ENCODE results near the gene HECA.
"Not testable (repeated sequence)": the region's sequence is repeated elsewhere in the genome, so short reads cannot be mapped to it uniquely, and the experiment has no call there.

Gene HECA

GRCh38 chr6:139134064-139134395, 850 bp upstream of the HECA start:
- peaks cover 27% of the 10 kb centered on the region for H3K4me1 ChIP-seq (ENCODE audit: low read length)
- H3K9me3 ChIP-seq (replicated peaks; ENCODE audit: insufficient read depth, low read length) = no peaks in the 10 kb centered on the region
- no peaks in the 10 kb centered on the region for H3K9me2 ChIP-seq (replicated peaks; ENCODE audit: insufficient read depth, low read length)
- peak overlapping the region; percentile 63 for H2AFZ ChIP-seq (ENCODE audit: low read length)
- no peaks in the 10 kb centered on the region for H3K27me3 ChIP-seq (replicated peaks; ENCODE audit: insufficient read depth, low read length)
- peaks cover 34% of the 10 kb centered on the region for H3F3A ChIP-seq (ENCODE audit: insufficient read depth, low read length)
- H3K36me3 ChIP-seq (replicated peaks; ENCODE audit: insufficient read depth, low read length) = no peaks in the 10 kb centered on the region
- H3K4me3 ChIP-seq (ENCODE audit: low read length) = peak overlapping the region; percentile 78
- peak; percentile 18 for DNase-seq
- peak overlapping the region; percentile 93 for H3K4me2 ChIP-seq (ENCODE audit: low read depth, low read length)
- H4K20me1 ChIP-seq (ENCODE audit: insufficient read depth, low read length) = no peaks in the 10 kb centered on the region
- peaks cover 33% of the 10 kb centered on the region for H3K79me2 ChIP-seq (ENCODE audit: low read length)
- H3K9ac ChIP-seq (ENCODE audit: low read length) = peak overlapping the region; percentile 65
- peak overlapping the region; percentile 95 for H3K27ac ChIP-seq (ENCODE audit: low read length)
- TF ChIP-seq CTCF (IDR thresholded peaks at IDR 0.05; ENCODE audit: low read length) (no peak), EZH2phosphoT487 (IDR thresholded peaks at IDR 0.05; ENCODE audit: low read length) (no peak)

DNA sequence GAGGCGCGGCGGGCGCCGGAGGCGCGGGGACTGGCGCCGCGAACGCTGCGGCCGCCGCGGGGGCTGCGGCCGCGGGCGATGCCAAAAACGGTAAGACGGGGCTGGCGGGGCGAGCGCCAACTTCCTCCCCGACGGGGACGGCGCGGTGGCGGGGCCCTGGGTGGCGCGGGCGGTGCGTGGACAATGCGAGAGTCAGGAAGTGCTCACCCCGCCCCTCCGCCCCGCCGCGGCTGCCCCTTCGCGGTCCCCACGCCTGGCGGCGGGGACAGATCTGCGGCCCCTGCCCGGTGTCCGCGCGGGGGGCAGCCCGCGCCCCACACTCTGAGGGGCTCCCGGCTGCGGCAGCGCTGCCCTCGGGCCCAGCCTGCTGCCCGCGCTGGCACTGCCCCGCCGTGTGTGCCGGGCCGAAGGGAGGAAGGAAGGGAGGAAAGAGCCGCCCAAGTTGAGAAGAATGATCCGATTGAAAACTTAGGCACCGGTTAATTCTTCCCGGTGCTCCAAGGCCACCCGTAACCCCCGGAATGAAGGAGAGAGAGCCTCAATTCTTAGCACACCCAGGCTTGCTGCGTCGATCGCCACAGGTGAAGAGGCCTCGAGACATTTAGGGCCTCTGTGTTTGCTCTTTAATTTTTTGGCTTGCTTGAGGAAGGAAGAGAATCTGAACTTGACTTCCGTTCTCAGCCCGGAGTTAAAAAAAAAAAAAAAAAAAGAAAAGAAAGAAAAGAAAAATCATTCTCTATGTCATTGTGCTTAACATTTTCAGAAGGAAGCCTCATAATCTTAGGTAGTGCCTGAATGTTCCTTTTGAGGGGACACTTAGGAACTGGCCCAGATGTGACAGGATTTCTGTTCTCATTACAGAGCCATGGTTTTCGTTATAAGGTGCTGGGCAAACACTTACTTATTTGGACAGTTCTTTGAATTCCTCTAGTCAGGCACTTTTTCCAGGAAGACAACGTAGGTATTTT, 982 bp downstream of the HECA start:
- H3K9me3 ChIP-seq (replicated peaks; ENCODE audit: insufficient read depth, low read length) = no peaks in the 10 kb centered on the region
- no peaks in the 10 kb centered on the region for H3K9me2 ChIP-seq (replicated peaks; ENCODE audit: insufficient read depth, low read length)
- H3K4me3 ChIP-seq (ENCODE audit: low read length) = peak overlapping the region; percentile 86
- H3K36me3 ChIP-seq (replicated peaks; ENCODE audit: insufficient read depth, low read length) = no peaks in the 10 kb centered on the region
- peaks cover 34% of the 10 kb centered on the region for H3F3A ChIP-seq (ENCODE audit: insufficient read depth, low read length)
- H4K20me1 ChIP-seq (ENCODE audit: insufficient read depth, low read length) = no peaks in the 10 kb centered on the region
- DNase-seq = peak; percentile 47
- H3K27me3 ChIP-seq (replicated peaks; ENCODE audit: insufficient read depth, low read length) = no peaks in the 10 kb centered on the region
- peak overlapping the region; percentile 67; the same call in 1 of the 2 replicates for H3K27ac ChIP-seq (ENCODE audit: low read length)
- peak overlapping the region; percentile 84 for H3K9ac ChIP-seq (ENCODE audit: low read length)
- H2AFZ ChIP-seq (ENCODE audit: low read length) = peak overlapping the region; percentile 57; the same call in 1 of the 2 replicates
- TF ChIP-seq CTCF (IDR thresholded peaks at IDR 0.05; ENCODE audit: low read length) = peak; percentile 6; the same call in 1 of the 2 replicates
- no peak for TF ChIP-seq EZH2 (optimal IDR thresholded peaks at IDR 0.05; ENCODE audit: low read depth, low read length)
- H3K4me1 ChIP-seq (ENCODE audit: low read length) = peaks cover 27% of the 10 kb centered on the region
- H3K79me2 ChIP-seq (ENCODE audit: low read length) = peaks cover 51% of the 10 kb centered on the region
- H3K4me2 ChIP-seq (ENCODE audit: low read depth, low read length) = peak overlapping the region; percentile 94

GRCh38 chr6:139137706-139138105, 2.8 kb downstream of the HECA start:
- Histone ChIP-seq H3K4me1 (ENCODE audit: low read length) (peaks cover 12% of the 10 kb centered on the region; the same call in 1 of the 2 replicates), H3K4me3 (ENCODE audit: low read length) (no peak overlapping the region), H3K9me2 (replicated peaks; ENCODE audit: insufficient read depth, low read length) (no peaks in the 10 kb centered on the region), H3K36me3 (replicated peaks; ENCODE audit: insufficient read depth, low read length) (no peaks in the 10 kb centered on the region), H3K79me2 (ENCODE audit: low read length) (peaks cover 67% of the 10 kb centered on the region), H3K9ac (ENCODE audit: low read length) (no peak overlapping the region), H2AFZ (ENCODE audit: low read length) (no peak overlapping the region), H3K27me3 (replicated peaks; ENCODE audit: insufficient read depth, low read length) (no peaks in the 10 kb centered on the region), H3K27ac (ENCODE audit: low read length) (no peak overlapping the region), H4K20me1 (ENCODE audit: insufficient read depth, low read length) (no peaks in the 10 kb centered on the region), H3K9me3 (replicated peaks; ENCODE audit: insufficient read depth, low read length) (no peaks in the 10 kb centered on the region), H3F3A (ENCODE audit: insufficient read depth, low read length) (peaks cover 28% of the 10 kb centered on the region), H3K4me2 (ENCODE audit: low read depth, low read length) (no peak overlapping the region)
- TF ChIP-seq EZH2 (optimal IDR thresholded peaks at IDR 0.05; ENCODE audit: low read depth, low read length) (no peak), EZH2phosphoT487 (IDR thresholded peaks at IDR 0.05; ENCODE audit: low read length) (no peak), CTCF (IDR thresholded peaks at IDR 0.05; ENCODE audit: low read length) (no peak)
- DNase-seq = no peak

DNA sequence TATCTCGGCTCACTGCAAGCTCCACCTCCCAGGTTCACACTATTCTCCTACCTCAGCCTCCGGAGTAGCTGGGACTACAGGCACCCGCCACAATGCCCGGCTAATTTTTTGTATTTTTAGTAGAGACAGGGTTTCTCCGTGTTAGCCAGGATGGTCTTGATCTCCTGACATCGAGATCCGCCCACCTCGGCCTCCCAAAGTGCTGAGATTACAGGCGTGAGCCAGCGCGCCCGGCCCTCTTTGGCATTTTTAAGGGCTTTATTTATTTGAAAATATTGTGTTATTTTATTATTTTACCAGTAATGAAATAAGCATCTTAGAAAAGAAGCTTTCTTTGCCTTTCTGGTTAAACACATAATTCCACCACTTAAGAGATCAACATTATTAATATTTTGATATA, 6.0 kb downstream of the HECA start:
- H3K4me1 ChIP-seq (ENCODE audit: low read length); H3K4me2 ChIP-seq (ENCODE audit: low read depth, low read length); H2AFZ ChIP-seq (ENCODE audit: low read length); H3K27me3 ChIP-seq (replicated peaks; ENCODE audit: insufficient read depth, low read length); H3K9ac ChIP-seq (ENCODE audit: low read length); H3F3A ChIP-seq (ENCODE audit: insufficient read depth, low read length); H3K9me3 ChIP-seq (replicated peaks; ENCODE audit: insufficient read depth, low read length); H4K20me1 ChIP-seq (ENCODE audit: insufficient read depth, low read length); DNase-seq; H3K27ac ChIP-seq (ENCODE audit: low read length); H3K36me3 ChIP-seq (replicated peaks; ENCODE audit: insufficient read depth, low read length); H3K4me3 ChIP-seq (ENCODE audit: low read length); H3K9me2 ChIP-seq (replicated peaks; ENCODE audit: insufficient read depth, low read length): not testable (repeated sequence)
- peaks cover 97% of the 10 kb centered on the region for H3K79me2 ChIP-seq (ENCODE audit: low read length)

All from MM.1S (cell line).